GM19351 (cell line): ENCODE results near the gene SELP.
"Not testable (repeated sequence)": the region's sequence is repeated elsewhere in the genome, so short reads cannot be mapped to it uniquely, and the experiment has no call there.

ENCODE experiments used
- ATAC-seq: cut with Tn5 transposase; IDR thresholded peaks from one replicate; pipeline ENCODE4 v1.9.1; 2021; ENCODE audit warnings: mild to moderate bottlenecking, moderate library complexity; ENCODE audit not compliant: unreplicated experiment

SELP gene

GRCh38 chr1:169630006-169630405, at the start of gene SELP:
SELP (minus strand) TSS chr1:169630124; CDS start chr1:169630074, 50 bp downstream.
- no peak for ATAC-seq

- no peak for ATAC-seq
These were observed 49.8 kb upstream of the SELP start for GRCh38 chr1:169679692-169680091.

GRCh38 chr1:169676001-169676400, 46.1 kb upstream of the SELP start:
- no peak for ATAC-seq

GRCh38 chr1:169670836-169671235, 40.9 kb upstream of the SELP start:
- no peak for ATAC-seq

GRCh38 chr1:169670244-169670643, 40.3 kb upstream of the SELP start:
- not testable (repeated sequence) for ATAC-seq

GRCh38 chr1:169667699-169668596, 38.0 kb upstream of the SELP start:
- not testable (repeated sequence) for ATAC-seq

GRCh38 chr1:169667227-169667639, 37.3 kb upstream of the SELP start:
- not testable (repeated sequence) for ATAC-seq

GRCh38 chr1:169662680-169663079, 32.8 kb upstream of the SELP start:
- ATAC-seq = not testable (repeated sequence)

- ATAC-seq = not testable (repeated sequence)
These were observed 31.1 kb upstream of the SELP start for GRCh38 chr1:169661066-169661465.

GRCh38 chr1:169658777-169659176, 28.9 kb upstream of the SELP start:
- not testable (repeated sequence) for ATAC-seq

GRCh38 chr1:169653873-169654272, 23.9 kb upstream of the SELP start:
- no peak for ATAC-seq

GRCh38 chr1:169651035-169651434, 21.1 kb upstream of the SELP start:
- ATAC-seq = no peak

- no peak for ATAC-seq
These were observed 20.6 kb upstream of the SELP start for GRCh38 chr1:169650551-169650950.

- no peak for ATAC-seq
These were observed 18.8 kb upstream of the SELP start for GRCh38 chr1:169648709-169649108.

GRCh38 chr1:169648187-169648586, 18.3 kb upstream of the SELP start:
- no peak for ATAC-seq

- ATAC-seq = no peak
These were observed 17.6 kb upstream of the SELP start for GRCh38 chr1:169647512-169647911.

GRCh38 chr1:169644297-169644696, 14.4 kb upstream of the SELP start:
- no peak for ATAC-seq

- no peak for ATAC-seq
These were observed 5.0 kb upstream of the SELP start for GRCh38 chr1:169634877-169635276.

- no peak for ATAC-seq
These were observed 4.2 kb upstream of the SELP start for GRCh38 chr1:169634145-169634544.

- ATAC-seq = no peak
These were observed 1.3 kb upstream of the SELP start for GRCh38 chr1:169631249-169631648.

- ATAC-seq = no peak
These were observed 5.0 kb downstream of the SELP start for GRCh38 chr1:169624912-169625311.

- no peak for ATAC-seq
These were observed 5.8 kb downstream of the SELP start for GRCh38 chr1:169624122-169624521.
